ENCODE data around the gene REEP3. TPM values are rescaled to one million over a fixed set of nuclear protein-coding genes. Genes with fewer than 3 reads are reported as not detected.
"Not testable (repeated sequence)": the region's sequence is repeated elsewhere in the genome, so short reads cannot be mapped to it uniquely, and the experiment has no call there.

REEP3 gene
- total and polyA plus RNA-seq, 2 donors (not counting 1 experiment from before 2014, with no cell fraction given): 2.2 to 8.8 TPM

DNA sequence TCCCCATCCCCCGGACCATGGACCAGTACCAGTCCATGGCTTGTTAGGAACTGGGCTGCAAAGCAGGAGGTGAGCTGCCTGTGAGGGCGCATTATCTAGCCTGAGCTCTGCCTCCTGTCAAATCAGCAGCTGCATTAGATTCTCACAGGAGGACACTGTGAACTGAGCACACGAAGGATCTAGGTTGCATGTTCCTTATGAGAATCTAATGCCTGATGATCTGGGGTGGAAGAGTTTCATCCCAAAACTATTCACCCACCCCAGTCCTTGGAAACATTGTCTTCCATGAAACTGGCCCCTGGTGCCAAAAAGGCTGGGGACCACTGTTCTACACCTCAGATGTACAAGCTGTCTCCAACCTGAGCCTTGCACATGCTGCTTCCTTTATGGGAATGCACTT, 31.4 kb upstream of the REEP3 start:
- POLR2A ChIA-PET: no interaction called here
- intact Hi-C loops (cut with micrococcal nuclease): no loop called here
- 93% methylated on average over 2 of the region's 3 CpGs for WGBS (ENCODE audit: insufficient coverage)

DNA sequence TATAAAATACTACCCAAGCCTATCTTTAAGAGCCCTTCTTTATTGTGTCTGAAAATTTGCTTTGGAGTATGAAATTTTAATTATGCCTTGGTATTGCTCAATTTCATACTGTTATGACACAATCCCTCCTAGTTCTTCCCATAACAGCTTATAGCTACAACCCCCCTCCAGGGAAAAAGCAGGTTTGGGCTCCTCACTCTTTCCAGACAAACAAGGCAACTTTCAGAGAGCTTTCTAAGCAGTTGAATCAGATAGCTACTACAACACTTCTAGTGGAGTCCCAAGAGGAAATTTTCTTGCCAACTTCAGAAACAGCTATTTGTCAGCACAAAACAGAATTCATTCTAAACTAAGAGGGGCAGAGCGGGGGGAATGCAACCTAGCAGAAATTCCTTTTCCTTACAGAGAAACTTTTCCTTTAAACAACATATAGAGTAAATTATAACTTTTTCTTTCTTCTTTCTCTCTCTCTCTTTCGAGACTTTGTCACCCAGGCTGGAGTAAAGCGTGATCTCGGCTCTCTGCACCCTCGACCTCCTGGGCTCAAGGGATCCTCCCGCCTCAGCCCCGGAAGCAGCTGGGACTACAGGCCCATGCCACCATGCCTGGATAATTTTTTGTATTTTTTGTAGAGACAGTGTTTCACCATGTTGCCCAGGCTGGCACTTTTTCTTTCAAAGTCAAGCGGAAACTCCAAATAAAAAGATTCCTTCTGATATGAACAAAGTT, 29.4 kb upstream of the REEP3 start:
- H3K9me3 ChIP-seq (ENCODE audit: control extremely low read depth in 1 of 3, control insufficient read depth in 2 of 3, insufficient read depth in 1 of 3, low read length in 2 of 3): peaks cover 0 to 4% (median 0%) of the 10 kb centered on the region in 3 donors
- H3K4me1 ChIP-seq (ENCODE audit: control insufficient read depth in 2 of 2, insufficient read depth in 2 of 2, low read length in 2 of 2): peaks cover 0 to under 1% of the 10 kb centered on the region in 2 donors
- no peak overlapping the region for H3K27ac ChIP-seq (ENCODE audit: low read length in 2 of 2)
- 96% methylated on average over 4 of the region's 8 CpGs for WGBS (ENCODE audit: insufficient coverage)
- no peak overlapping the region for H2AFZ ChIP-seq (ENCODE audit: insufficient read depth, low read depth, low read length, poor library complexity, severe bottlenecking)
- peaks cover 64% of the 10 kb centered on the region for H3K79me2 ChIP-seq (ENCODE audit: control insufficient read depth, insufficient read depth, low read length)
- Mint-ChIP-seq H3K9me3 (ENCODE audit: insufficient read depth) (no peaks in the 10 kb centered on the region), H3K27ac (no peak overlapping the region), H3K27me3 (no peaks in the 10 kb centered on the region), H3K4me3 (no peak overlapping the region), H3K4me1 (peaks cover 9% of the 10 kb centered on the region)
- DNase-seq (no peak), ATAC-seq (ENCODE audit: low read depth) (no peak)
- H3K27me3 ChIP-seq (replicated peaks in 1 of 4; ENCODE audit: control extremely low read depth in 1 of 4, control insufficient read depth in 3 of 4, insufficient read depth in 4 of 4, low read length in 3 of 4): no peaks in the 10 kb centered on the region
- CTCF ChIA-PET: interaction anchor here (0.7 to 2.1 kb wide), 2 partner anchors 18 to 81 kb away, joined by 3 to 4 read pairs; no protein-coding TSS in a partner anchor
- H4K20me1 ChIP-seq (ENCODE audit: control insufficient read depth, insufficient read depth, low read length, poor library complexity, severe bottlenecking): peaks cover 13% of the 10 kb centered on the region
- H3K36me3 ChIP-seq (replicated peaks in 1 of 2; ENCODE audit: control extremely low read depth in 1 of 2, control insufficient read depth in 1 of 2, extremely low read depth in 1 of 2, insufficient read depth in 2 of 2, low read length in 1 of 2): no peaks in the 10 kb centered on the region
- no peak overlapping the region for H3K4me3 ChIP-seq (ENCODE audit: control extremely low read depth in 1 of 5, extremely low read depth in 1 of 5, insufficient read depth in 1 of 5, low read depth in 2 of 5, low read length in 4 of 5)
- intact Hi-C loops (cut with micrococcal nuclease): no loop called here
- no peak overlapping the region for H3K9ac ChIP-seq (ENCODE audit: low read length)
- POLR2A ChIA-PET: no interaction called here
- no peak for TF ChIP-seq EZH2 (IDR thresholded peaks at IDR 0.05; ENCODE audit: borderline replicate concordance, insufficient read depth, low read depth, low read length, poor library complexity, severe bottlenecking)
- TF ChIP-seq, protein P1, sequence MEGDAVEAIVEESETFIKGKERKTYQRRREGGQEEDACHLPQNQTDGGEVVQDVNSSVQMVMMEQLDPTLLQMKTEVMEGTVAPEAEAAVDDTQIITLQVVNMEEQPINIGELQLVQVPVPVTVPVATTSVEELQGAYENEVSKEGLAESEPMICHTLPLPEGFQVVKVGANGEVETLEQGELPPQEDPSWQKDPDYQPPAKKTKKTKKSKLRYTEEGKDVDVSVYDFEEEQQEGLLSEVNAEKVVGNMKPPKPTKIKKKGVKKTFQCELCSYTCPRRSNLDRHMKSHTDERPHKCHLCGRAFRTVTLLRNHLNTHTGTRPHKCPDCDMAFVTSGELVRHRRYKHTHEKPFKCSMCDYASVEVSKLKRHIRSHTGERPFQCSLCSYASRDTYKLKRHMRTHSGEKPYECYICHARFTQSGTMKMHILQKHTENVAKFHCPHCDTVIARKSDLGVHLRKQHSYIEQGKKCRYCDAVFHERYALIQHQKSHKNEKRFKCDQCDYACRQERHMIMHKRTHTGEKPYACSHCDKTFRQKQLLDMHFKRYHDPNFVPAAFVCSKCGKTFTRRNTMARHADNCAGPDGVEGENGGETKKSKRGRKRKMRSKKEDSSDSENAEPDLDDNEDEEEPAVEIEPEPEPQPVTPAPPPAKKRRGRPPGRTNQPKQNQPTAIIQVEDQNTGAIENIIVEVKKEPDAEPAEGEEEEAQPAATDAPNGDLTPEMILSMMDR (IDR thresholded peaks at IDR 0.05): no peak
- no peak overlapping the region for H3K4me2 ChIP-seq (replicated peaks; ENCODE audit: low read depth, low read length, poor library complexity, severe bottlenecking)

More for the DNA sequence above, 31.4 kb upstream of the REEP3 start:
- TF ChIP-seq, protein P1 (IDR thresholded peaks at IDR 0.05): no peak
- TF ChIP-seq EZH2 (IDR thresholded peaks at IDR 0.05; ENCODE audit: borderline replicate concordance, insufficient read depth, low read depth, low read length, poor library complexity, severe bottlenecking): no peak
- no peak overlapping the region for H3K9ac ChIP-seq (ENCODE audit: low read length)
- no peaks in the 10 kb centered on the region for H3K27me3 ChIP-seq (replicated peaks in 1 of 4; ENCODE audit: control extremely low read depth in 1 of 4, control insufficient read depth in 3 of 4, insufficient read depth in 4 of 4, low read length in 3 of 4)
- H2AFZ ChIP-seq (ENCODE audit: insufficient read depth, low read depth, low read length, poor library complexity, severe bottlenecking): no peak overlapping the region
- Mint-ChIP-seq H3K4me3 (no peak overlapping the region), H3K27ac (no peak overlapping the region), H3K27me3 (no peaks in the 10 kb centered on the region), H3K9me3 (ENCODE audit: insufficient read depth) (no peaks in the 10 kb centered on the region), H3K4me1 (peaks cover 2% of the 10 kb centered on the region)
- H3K36me3 ChIP-seq (replicated peaks in 1 of 2; ENCODE audit: control extremely low read depth in 1 of 2, control insufficient read depth in 1 of 2, extremely low read depth in 1 of 2, insufficient read depth in 2 of 2, low read length in 1 of 2): no peaks in the 10 kb centered on the region
- H3K4me2 ChIP-seq (replicated peaks; ENCODE audit: low read depth, low read length, poor library complexity, severe bottlenecking): no peak overlapping the region
- DNase-seq: no peak
- peaks cover 0 to 4% (median 0%) of the 10 kb centered on the region in 3 donors for H3K9me3 ChIP-seq (ENCODE audit: control extremely low read depth in 1 of 3, control insufficient read depth in 2 of 3, insufficient read depth in 1 of 3, low read length in 2 of 3)
- ATAC-seq (ENCODE audit: low read depth): no peak
- CTCF ChIA-PET: interaction anchor here (0.7 to 2.1 kb wide), 3 partner anchors 8 to 273 kb away, joined by 3 to 4 read pairs (median 3); no protein-coding TSS in a partner anchor
- H3K79me2 ChIP-seq (ENCODE audit: control insufficient read depth, insufficient read depth, low read length): peaks cover 57% of the 10 kb centered on the region
- H3K4me3 ChIP-seq (ENCODE audit: control extremely low read depth in 1 of 5, extremely low read depth in 1 of 5, insufficient read depth in 1 of 5, low read depth in 2 of 5, low read length in 4 of 5): no peak overlapping the region
- no peak overlapping the region for H3K27ac ChIP-seq (ENCODE audit: low read length in 2 of 2)
- H3K4me1 ChIP-seq (ENCODE audit: control insufficient read depth in 2 of 2, insufficient read depth in 2 of 2, low read length in 2 of 2): peaks cover 0 to 3% of the 10 kb centered on the region in 2 donors
- peaks cover 21% of the 10 kb centered on the region for H4K20me1 ChIP-seq (ENCODE audit: control insufficient read depth, insufficient read depth, low read length, poor library complexity, severe bottlenecking)

DNA sequence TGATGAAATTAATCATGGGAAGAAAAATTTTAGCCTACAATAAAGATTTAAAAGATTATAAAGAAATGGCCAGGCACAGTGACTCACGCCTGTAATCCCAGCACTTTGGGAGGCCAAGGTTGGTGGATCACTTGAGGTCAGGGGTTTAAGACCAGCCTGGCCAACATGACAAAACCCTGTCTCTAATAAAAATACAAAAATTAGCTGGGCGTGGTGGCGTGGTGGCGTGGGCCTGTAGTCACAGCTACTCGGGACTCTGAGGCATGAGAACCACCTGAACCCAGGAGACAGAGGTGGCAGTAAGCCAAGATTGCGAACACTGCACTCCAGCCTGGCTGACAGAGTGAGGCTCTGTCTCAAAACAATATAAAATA, 28.9 kb upstream of the REEP3 start:
- H3K36me3 ChIP-seq (replicated peaks in 1 of 2; ENCODE audit: control extremely low read depth in 1 of 2, control insufficient read depth in 1 of 2, extremely low read depth in 1 of 2, insufficient read depth in 2 of 2, low read length in 1 of 2); H3K27ac ChIP-seq (ENCODE audit: low read length in 2 of 2); POLR2A ChIA-PET; ATAC-seq (ENCODE audit: low read depth); H2AFZ ChIP-seq (ENCODE audit: insufficient read depth, low read depth, low read length, poor library complexity, severe bottlenecking); H4K20me1 ChIP-seq (ENCODE audit: control insufficient read depth, insufficient read depth, low read length, poor library complexity, severe bottlenecking); H3K9me3 Mint-ChIP-seq (ENCODE audit: insufficient read depth); H3K9me3 ChIP-seq (ENCODE audit: control extremely low read depth in 1 of 3, control insufficient read depth in 2 of 3, insufficient read depth in 1 of 3, low read length in 2 of 3); H3K4me2 ChIP-seq (replicated peaks; ENCODE audit: low read depth, low read length, poor library complexity, severe bottlenecking); H3K27ac Mint-ChIP-seq; H3K4me3 ChIP-seq (ENCODE audit: control extremely low read depth in 1 of 5, extremely low read depth in 1 of 5, insufficient read depth in 1 of 5, low read depth in 2 of 5, low read length in 4 of 5); H3K4me1 ChIP-seq (ENCODE audit: control insufficient read depth in 2 of 2, insufficient read depth in 2 of 2, low read length in 2 of 2); H3K4me3 Mint-ChIP-seq; H3K27me3 ChIP-seq (replicated peaks in 1 of 4; ENCODE audit: control extremely low read depth in 1 of 4, control insufficient read depth in 3 of 4, insufficient read depth in 4 of 4, low read length in 3 of 4); intact Hi-C loops (cut with micrococcal nuclease); H3K9ac ChIP-seq (ENCODE audit: low read length); H3K27me3 Mint-ChIP-seq; DNase-seq: not testable (repeated sequence)
- CTCF ChIA-PET: interaction anchor here (0.7 kb wide), 1 partner anchor 81 kb away, joined by 3 read pairs; no protein-coding TSS in a partner anchor
- 73% methylated on average over 3 of the region's 6 CpGs for WGBS (ENCODE audit: insufficient coverage)
- H3K4me1 Mint-ChIP-seq: peaks cover 15% of the 10 kb centered on the region
- H3K79me2 ChIP-seq (ENCODE audit: control insufficient read depth, insufficient read depth, low read length): peaks cover 65% of the 10 kb centered on the region

Measured in B cell (primary cell).